ENCODE measurements around the gene CCDC30.
"Not testable (repeated sequence)": the region's sequence is repeated elsewhere in the genome, so short reads cannot be mapped to it uniquely, and the experiment has no call there.

Gene CCDC30

GRCh38 chr1:42476605-42477004 is 13.5 kb downstream of the CCDC30 start:
- Histone ChIP-seq H3K36me3 (ENCODE audit: control insufficient read depth in 2 of 2, insufficient read depth in 2 of 2, low read length in 2 of 2) (no peaks in the 10 kb centered on the region), H3K9me3 (ENCODE audit: control insufficient read depth in 2 of 2, low read length in 2 of 2) (no peaks in the 10 kb centered on the region), H3K27ac (ENCODE audit: low read depth in 2 of 2, low read length in 2 of 2) (no peak overlapping the region), H3K4me1 (ENCODE audit: control insufficient read depth in 2 of 2, insufficient read depth in 2 of 2, low read length in 2 of 2) (no peaks in the 10 kb centered on the region), H3K27me3 (ENCODE audit: control insufficient read depth in 2 of 2, insufficient read depth in 2 of 2, low read length in 2 of 2) (no peaks in the 10 kb centered on the region), H3K4me3 (ENCODE audit: low read length in 2 of 2) (no peak overlapping the region), H3K9ac (ENCODE audit: low read depth in 1 of 2, low read length in 2 of 2) (no peak overlapping the region)

- H3K4me1 ChIP-seq (ENCODE audit: control insufficient read depth in 2 of 2, insufficient read depth in 2 of 2, low read length in 2 of 2); H3K9me3 ChIP-seq (ENCODE audit: control insufficient read depth in 2 of 2, low read length in 2 of 2); H3K36me3 ChIP-seq (ENCODE audit: control insufficient read depth in 2 of 2, insufficient read depth in 2 of 2, low read length in 2 of 2); H3K27ac ChIP-seq (ENCODE audit: low read depth in 2 of 2, low read length in 2 of 2); H3K4me3 ChIP-seq (ENCODE audit: low read length in 2 of 2); H3K9ac ChIP-seq (ENCODE audit: low read depth in 1 of 2, low read length in 2 of 2); H3K27me3 ChIP-seq (ENCODE audit: control insufficient read depth in 2 of 2, insufficient read depth in 2 of 2, low read length in 2 of 2): not testable (repeated sequence)
These were observed 14.3 kb downstream of the CCDC30 start for GRCh38 chr1:42477354-42477753.

- Histone ChIP-seq H3K9me3 (ENCODE audit: control insufficient read depth in 2 of 2, low read length in 2 of 2) (no peaks in the 10 kb centered on the region), H3K27ac (ENCODE audit: low read depth in 2 of 2, low read length in 2 of 2) (no peak overlapping the region), H3K4me3 (ENCODE audit: low read length in 2 of 2) (no peak overlapping the region), H3K9ac (ENCODE audit: low read depth in 1 of 2, low read length in 2 of 2) (no peak overlapping the region), H3K36me3 (ENCODE audit: control insufficient read depth in 2 of 2, insufficient read depth in 2 of 2, low read length in 2 of 2) (no peaks in the 10 kb centered on the region), H3K4me1 (ENCODE audit: control insufficient read depth in 2 of 2, insufficient read depth in 2 of 2, low read length in 2 of 2) (no peaks in the 10 kb centered on the region), H3K27me3 (ENCODE audit: control insufficient read depth in 2 of 2, insufficient read depth in 2 of 2, low read length in 2 of 2) (no peaks in the 10 kb centered on the region)
These were observed 14.7 kb downstream of the CCDC30 start for GRCh38 chr1:42477775-42478174.

- H3K27ac ChIP-seq (ENCODE audit: low read depth in 2 of 2, low read length in 2 of 2): no peak overlapping the region
- no peaks in the 10 kb centered on the region for H3K36me3 ChIP-seq (ENCODE audit: control insufficient read depth in 2 of 2, insufficient read depth in 2 of 2, low read length in 2 of 2)
- no peak overlapping the region for H3K4me3 ChIP-seq (ENCODE audit: low read length in 2 of 2)
- H3K4me1 ChIP-seq (ENCODE audit: control insufficient read depth in 2 of 2, insufficient read depth in 2 of 2, low read length in 2 of 2): no peaks in the 10 kb centered on the region
- H3K9ac ChIP-seq (ENCODE audit: low read depth in 1 of 2, low read length in 2 of 2): no peak overlapping the region
- H3K9me3 ChIP-seq (ENCODE audit: control insufficient read depth in 2 of 2, low read length in 2 of 2): no peaks in the 10 kb centered on the region
- H3K27me3 ChIP-seq (ENCODE audit: control insufficient read depth in 2 of 2, insufficient read depth in 2 of 2, low read length in 2 of 2): no peaks in the 10 kb centered on the region
These were observed 16.5 kb downstream of the CCDC30 start for GRCh38 chr1:42479621-42480020.

- Histone ChIP-seq H3K9me3 (ENCODE audit: control insufficient read depth in 2 of 2, low read length in 2 of 2) (no peaks in the 10 kb centered on the region), H3K4me1 (ENCODE audit: control insufficient read depth in 2 of 2, insufficient read depth in 2 of 2, low read length in 2 of 2) (no peaks in the 10 kb centered on the region), H3K27me3 (ENCODE audit: control insufficient read depth in 2 of 2, insufficient read depth in 2 of 2, low read length in 2 of 2) (no peaks in the 10 kb centered on the region), H3K4me3 (ENCODE audit: low read length in 2 of 2) (no peak overlapping the region), H3K9ac (ENCODE audit: low read depth in 1 of 2, low read length in 2 of 2) (no peak overlapping the region), H3K36me3 (ENCODE audit: control insufficient read depth in 2 of 2, insufficient read depth in 2 of 2, low read length in 2 of 2) (no peaks in the 10 kb centered on the region), H3K27ac (ENCODE audit: low read depth in 2 of 2, low read length in 2 of 2) (no peak overlapping the region)
These were observed 17.8 kb downstream of the CCDC30 start for GRCh38 chr1:42480921-42481320.

GRCh38 chr1:42482635-42483153 is 19.6 kb downstream of the CCDC30 start:
- Histone ChIP-seq H3K27ac (ENCODE audit: low read depth in 2 of 2, low read length in 2 of 2) (no peak overlapping the region), H3K4me1 (ENCODE audit: control insufficient read depth in 2 of 2, insufficient read depth in 2 of 2, low read length in 2 of 2) (no peaks in the 10 kb centered on the region), H3K9ac (ENCODE audit: low read depth in 1 of 2, low read length in 2 of 2) (no peak overlapping the region), H3K4me3 (ENCODE audit: low read length in 2 of 2) (no peak overlapping the region), H3K36me3 (ENCODE audit: control insufficient read depth in 2 of 2, insufficient read depth in 2 of 2, low read length in 2 of 2) (no peaks in the 10 kb centered on the region), H3K27me3 (ENCODE audit: control insufficient read depth in 2 of 2, insufficient read depth in 2 of 2, low read length in 2 of 2) (no peaks in the 10 kb centered on the region), H3K9me3 (ENCODE audit: control insufficient read depth in 2 of 2, low read length in 2 of 2) (no peaks in the 10 kb centered on the region)

- no peaks in the 10 kb centered on the region for H3K9me3 ChIP-seq (ENCODE audit: control insufficient read depth in 2 of 2, low read length in 2 of 2)
- no peak overlapping the region for H3K4me3 ChIP-seq (ENCODE audit: low read length in 2 of 2)
- no peak overlapping the region for H3K9ac ChIP-seq (ENCODE audit: low read depth in 1 of 2, low read length in 2 of 2)
- no peak overlapping the region for H3K27ac ChIP-seq (ENCODE audit: low read depth in 2 of 2, low read length in 2 of 2)
- H3K36me3 ChIP-seq (ENCODE audit: control insufficient read depth in 2 of 2, insufficient read depth in 2 of 2, low read length in 2 of 2): no peaks in the 10 kb centered on the region
- H3K27me3 ChIP-seq (ENCODE audit: control insufficient read depth in 2 of 2, insufficient read depth in 2 of 2, low read length in 2 of 2): no peaks in the 10 kb centered on the region
- H3K4me1 ChIP-seq (ENCODE audit: control insufficient read depth in 2 of 2, insufficient read depth in 2 of 2, low read length in 2 of 2): no peaks in the 10 kb centered on the region
These were observed 21.3 kb downstream of the CCDC30 start for GRCh38 chr1:42484382-42484781.

GRCh38 chr1:42490237-42490636 is 27.2 kb downstream of the CCDC30 start:
- no peak overlapping the region for H3K4me3 ChIP-seq (ENCODE audit: low read length in 2 of 2)
- H3K27ac ChIP-seq (ENCODE audit: low read depth in 2 of 2, low read length in 2 of 2): no peak overlapping the region
- H3K4me1 ChIP-seq (ENCODE audit: control insufficient read depth in 2 of 2, insufficient read depth in 2 of 2, low read length in 2 of 2): no peaks in the 10 kb centered on the region
- no peaks in the 10 kb centered on the region for H3K9me3 ChIP-seq (ENCODE audit: control insufficient read depth in 2 of 2, low read length in 2 of 2)
- no peak overlapping the region for H3K9ac ChIP-seq (ENCODE audit: low read depth in 1 of 2, low read length in 2 of 2)
- no peaks in the 10 kb centered on the region for H3K36me3 ChIP-seq (ENCODE audit: control insufficient read depth in 2 of 2, insufficient read depth in 2 of 2, low read length in 2 of 2)
- H3K27me3 ChIP-seq (ENCODE audit: control insufficient read depth in 2 of 2, insufficient read depth in 2 of 2, low read length in 2 of 2): no peaks in the 10 kb centered on the region

GRCh38 chr1:42502031-42502430 is 38.9 kb downstream of the CCDC30 start:
- H3K4me1 ChIP-seq (ENCODE audit: control insufficient read depth in 2 of 2, insufficient read depth in 2 of 2, low read length in 2 of 2): not testable (repeated sequence)
- peaks cover 9 to 11% of the 10 kb centered on the region in 2 donors for H3K9me3 ChIP-seq (ENCODE audit: control insufficient read depth in 2 of 2, low read length in 2 of 2)
- H3K36me3 ChIP-seq (ENCODE audit: control insufficient read depth in 2 of 2, insufficient read depth in 2 of 2, low read length in 2 of 2): peaks cover 0 to 12% of the 10 kb centered on the region in 2 donors

GRCh38 chr1:42504535-42505128 is 41.5 kb downstream of the CCDC30 start:
- no peaks in the 10 kb centered on the region for H3K4me1 ChIP-seq (ENCODE audit: control insufficient read depth in 2 of 2, insufficient read depth in 2 of 2, low read length in 2 of 2)
- peaks cover 2 to 6% of the 10 kb centered on the region in 2 donors for H3K36me3 ChIP-seq (ENCODE audit: control insufficient read depth in 2 of 2, insufficient read depth in 2 of 2, low read length in 2 of 2)
- peaks cover 13 to 21% of the 10 kb centered on the region in 2 donors for H3K9me3 ChIP-seq (ENCODE audit: control insufficient read depth in 2 of 2, low read length in 2 of 2)
- H3K27me3 ChIP-seq (ENCODE audit: control insufficient read depth in 2 of 2, insufficient read depth in 2 of 2, low read length in 2 of 2): no peaks in the 10 kb centered on the region
- no peak overlapping the region for H3K9ac ChIP-seq (ENCODE audit: low read depth in 1 of 2, low read length in 2 of 2)
- H3K27ac ChIP-seq (ENCODE audit: low read depth in 2 of 2, low read length in 2 of 2): no peak overlapping the region
- no peak overlapping the region for H3K4me3 ChIP-seq (ENCODE audit: low read length in 2 of 2)

More at GRCh38 chr1:42502031-42502430, 38.9 kb downstream of the CCDC30 start:
- H3K27ac ChIP-seq (ENCODE audit: low read depth in 2 of 2, low read length in 2 of 2); H3K27me3 ChIP-seq (ENCODE audit: control insufficient read depth in 2 of 2, insufficient read depth in 2 of 2, low read length in 2 of 2); H3K4me3 ChIP-seq (ENCODE audit: low read length in 2 of 2); H3K9ac ChIP-seq (ENCODE audit: low read depth in 1 of 2, low read length in 2 of 2): not testable (repeated sequence)

Data from mucosa of rectum (tissue), 2 donors.